NT2/D1 (cell line): ENCODE data around the gene WASL.

Experiments used
- YY1 ChIP-seq: IDR thresholded peaks from 2 replicates; pipeline ENCODE4 v1.6.1; 2011; ENCODE audit not compliant: insufficient read length, insufficient read depth
- ZNF274 ChIP-seq: IDR thresholded peaks from 2 replicates; pipeline ENCODE4 v1.6.1; 2011; ENCODE audit warnings: mild to moderate bottlenecking, low read depth, low read length

- TF ChIP-seq YY1 (no peak), ZNF274 (no peak)
These were observed 35.0 kb upstream of the WASL start for GRCh38 chr7:123783820-123784219.
